GM23338 (cell line): ENCODE data around the gene SHISA8. TPM values are rescaled to one million over a fixed set of nuclear protein-coding genes. Genes with fewer than 3 reads are reported as not detected.

Source experiments
- ATAC-seq: fragments of 200-7000 bp; cut with Tn5 transposase; 3 replicates; pipeline ENCODE4 v1.9.1; 2020
- DNase-seq: peaks from one replicate; pipeline ENCODE4 v3.0.0-alpha.2; 2015; ENCODE audit warnings: low spot score
- H2AFZ ChIP-seq: fragments of 200-600 bp; sonication (generic); 2 replicates; pipeline ENCODE4 v1.8.0; 2016; ENCODE audit warnings: antibody characterized with exemption, mild to moderate bottlenecking, moderate library complexity
- H3F3A ChIP-seq: fragments of 200-600 bp; sonication (generic); replicated peaks from 2 replicates; pipeline ENCODE4 v1.8.0; 2017; ENCODE audit warnings: antibody characterized with exemption, mixed run types, low read depth
- H3K27ac ChIP-seq: fragments of 200-600 bp; sonication (generic); 2 replicates; pipeline ENCODE4 v1.6.1; 2016; ENCODE audit warnings: low read depth
- H3K27me3 ChIP-seq: fragments of 200-600 bp; sonication (generic); 2 replicates; pipeline ENCODE4 v1.8.0; 2016; ENCODE audit warnings: mild to moderate bottlenecking, mixed run types, moderate library complexity; ENCODE audit not compliant: insufficient read depth
- H3K36me3 ChIP-seq: fragments of 200-600 bp; sonication (generic); 2 replicates; pipeline ENCODE4 v1.8.0; 2016; ENCODE audit warnings: mild to moderate bottlenecking; ENCODE audit not compliant: insufficient read depth
- H3K4me1 ChIP-seq: fragments of 200-600 bp; sonication (generic); 2 replicates; pipeline ENCODE4 v1.8.0; 2016; ENCODE audit warnings: mild to moderate bottlenecking, moderate library complexity; ENCODE audit not compliant: insufficient read depth
- H3K4me2 ChIP-seq: fragments of 200-600 bp; sonication (generic); 2 replicates; pipeline ENCODE4 v1.7.1; 2017; ENCODE audit warnings: mixed run types
- H3K4me3 ChIP-seq: fragments of 200-600 bp; sonication (generic); 2 replicates; pipeline ENCODE4 v1.6.1; 2016; ENCODE audit warnings: mixed run types
- H3K79me2 ChIP-seq: fragments of 200-600 bp; sonication (generic); replicated peaks from 2 replicates; pipeline ENCODE4 v1.8.0; 2017; ENCODE audit warnings: mild to moderate bottlenecking; ENCODE audit not compliant: insufficient read depth
- H3K9me2 ChIP-seq: fragments of 200-600 bp; sonication (generic); 2 replicates; pipeline ENCODE4 v1.8.0; 2017; ENCODE audit not compliant: insufficient read depth
- H4K20me1 ChIP-seq: fragments of 200-600 bp; sonication (generic); replicated peaks from 2 replicates; pipeline ENCODE4 v1.8.0; 2017; ENCODE audit warnings: mild to moderate bottlenecking; ENCODE audit not compliant: insufficient read depth
- H3K27ac Mint-ChIP-seq: 2 replicates; pipeline ENCODE4 v1.8.0; 2020; ENCODE audit warnings: inconsistent platforms, mild to moderate bottlenecking, moderate library complexity, mixed read lengths
- H3K27me3 Mint-ChIP-seq: 3 replicates; pipeline ENCODE4 v1.8.0; 2022; ENCODE audit warnings: low read depth, mild to moderate bottlenecking, moderate library complexity, mixed read lengths, inconsistent platforms; ENCODE audit not compliant: insufficient read depth, poor library complexity
- H3K36me3 Mint-ChIP-seq: 3 replicates; pipeline ENCODE4 v1.8.0; 2021; ENCODE audit warnings: low read depth, mild to moderate bottlenecking, inconsistent platforms, moderate library complexity, mixed read lengths
- H3K4me1 Mint-ChIP-seq: 3 replicates; pipeline ENCODE4 v1.8.0; 2020; ENCODE audit warnings: mild to moderate bottlenecking, inconsistent platforms, mixed read lengths
- H3K4me3 Mint-ChIP-seq: 3 replicates; pipeline ENCODE4 v1.8.0; 2021; ENCODE audit warnings: moderate library complexity, mild to moderate bottlenecking, inconsistent platforms, mixed read lengths
- H3K9me3 Mint-ChIP-seq: 3 replicates; pipeline ENCODE4 v1.8.0; 2020; ENCODE audit warnings: moderate library complexity, mild to moderate bottlenecking, inconsistent platforms, mixed read lengths
- CREB1 ChIP-seq: fragments of 250-450 bp; sonication (Bioruptor Pico); IDR thresholded peaks from 2 replicates; pipeline ENCODE4 v1.5.0; 2020; ENCODE audit warnings: low read depth, mild to moderate bottlenecking, moderate library complexity
- EZH2 ChIP-seq: fragments of 200-600 bp; sonication (generic); IDR thresholded peaks from one replicate; pipeline ENCODE4 v1.8.0; 2017; ENCODE audit warnings: antibody characterized with exemption, mild to moderate bottlenecking, low read depth; ENCODE audit not compliant: unreplicated experiment
- EZH2phosphoT487 ChIP-seq: fragments of 200-600 bp; sonication (generic); IDR thresholded peaks from one replicate; pipeline ENCODE4 v1.8.1; 2018; ENCODE audit warnings: antibody characterized with exemption; ENCODE audit not compliant: unreplicated experiment
- JUNB ChIP-seq: IDR thresholded peaks from one replicate; pipeline ENCODE4 v1.6.1; 2016; ENCODE audit warnings: antibody characterized with exemption; ENCODE audit not compliant: unreplicated experiment
- POLR2AphosphoS5 ChIP-seq: IDR thresholded peaks from 2 replicates; pipeline ENCODE4 v1.6.1; 2016; ENCODE audit warnings: antibody characterized with exemption, low read depth
- STAT1 ChIP-seq: IDR thresholded peaks from one replicate; pipeline ENCODE4 v1.6.1; 2016; ENCODE audit warnings: antibody characterized with exemption; ENCODE audit not compliant: unreplicated experiment
- polyA plus RNA-seq: library from polyadenylated mRNA; unstranded; fragments of >200 nt; fragmentation: Nextera tagmentation; extraction: Ambion mirVana; gene quantifications from 2 replicates; pipeline ENCODE4 v1.2.1, GENCODE V29; 2016
- total RNA-seq: library from RNA; depleted of rRNA; stranded (reverse); fragments of >200 nt; shearing (Covaris generic); gene quantifications from 2 replicates; pipeline ENCODE4 v1.2.3, GENCODE V29; 2014
- TF ChIP-seq, protein P1 (sequence below): IDR thresholded peaks from one replicate; pipeline ENCODE4 v1.6.1; 2018; ENCODE audit warnings: antibody characterized with exemption; ENCODE audit not compliant: unreplicated experiment
- TF ChIP-seq, protein P2 (sequence below): IDR thresholded peaks from 2 replicates; pipeline ENCODE4 v1.6.1; 2016; ENCODE audit warnings: antibody characterized with exemption
- TF ChIP-seq, protein P3 (sequence below), 2 experiments: fragments of 200-600 bp in 1 of 2; sonication (generic) in 1 of 2; conservative IDR thresholded peaks; 2 replicates each; pipeline versions ENCODE4 v1.5.1 to v1.6.1; 2016 to 2017; ENCODE audit warnings: antibody characterized with exemption in 2 of 2, low read depth in 2 of 2, mild to moderate bottlenecking in 2 of 2, moderate library complexity in 1 of 2
- TF ChIP-seq, protein P4 (sequence below): fragments of 250-450 bp; sonication (Bioruptor Pico); IDR thresholded peaks from 2 replicates; pipeline ENCODE4 v1.5.0; 2020; ENCODE audit warnings: mild to moderate bottlenecking, moderate library complexity

The SHISA8 gene
- total and polyA plus RNA-seq, 2 experiments from 2014 or later, result 5.1 TPM; not detected in 1

DNA sequence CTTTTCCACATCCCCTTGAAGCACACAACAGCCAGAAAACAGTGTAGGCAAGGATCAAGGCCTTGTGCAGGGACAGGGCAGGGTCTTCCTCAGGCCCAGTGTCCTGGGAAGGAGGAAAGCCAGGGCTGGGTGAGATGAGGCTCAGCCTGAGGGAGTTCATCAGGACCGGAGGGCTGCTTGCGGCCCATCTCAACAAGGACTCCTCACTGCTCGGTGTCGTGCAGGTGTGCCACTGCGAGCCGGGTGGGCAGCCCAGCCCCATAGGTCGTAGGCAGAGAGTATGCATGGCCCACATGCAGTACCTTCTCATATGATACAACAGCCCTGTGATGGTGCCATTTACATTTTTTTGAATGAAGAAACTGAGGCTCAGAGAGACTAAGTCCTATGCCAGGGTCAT lies 12.9 kb downstream of the SHISA8 start (continued):
- TF ChIP-seq, protein P1, sequence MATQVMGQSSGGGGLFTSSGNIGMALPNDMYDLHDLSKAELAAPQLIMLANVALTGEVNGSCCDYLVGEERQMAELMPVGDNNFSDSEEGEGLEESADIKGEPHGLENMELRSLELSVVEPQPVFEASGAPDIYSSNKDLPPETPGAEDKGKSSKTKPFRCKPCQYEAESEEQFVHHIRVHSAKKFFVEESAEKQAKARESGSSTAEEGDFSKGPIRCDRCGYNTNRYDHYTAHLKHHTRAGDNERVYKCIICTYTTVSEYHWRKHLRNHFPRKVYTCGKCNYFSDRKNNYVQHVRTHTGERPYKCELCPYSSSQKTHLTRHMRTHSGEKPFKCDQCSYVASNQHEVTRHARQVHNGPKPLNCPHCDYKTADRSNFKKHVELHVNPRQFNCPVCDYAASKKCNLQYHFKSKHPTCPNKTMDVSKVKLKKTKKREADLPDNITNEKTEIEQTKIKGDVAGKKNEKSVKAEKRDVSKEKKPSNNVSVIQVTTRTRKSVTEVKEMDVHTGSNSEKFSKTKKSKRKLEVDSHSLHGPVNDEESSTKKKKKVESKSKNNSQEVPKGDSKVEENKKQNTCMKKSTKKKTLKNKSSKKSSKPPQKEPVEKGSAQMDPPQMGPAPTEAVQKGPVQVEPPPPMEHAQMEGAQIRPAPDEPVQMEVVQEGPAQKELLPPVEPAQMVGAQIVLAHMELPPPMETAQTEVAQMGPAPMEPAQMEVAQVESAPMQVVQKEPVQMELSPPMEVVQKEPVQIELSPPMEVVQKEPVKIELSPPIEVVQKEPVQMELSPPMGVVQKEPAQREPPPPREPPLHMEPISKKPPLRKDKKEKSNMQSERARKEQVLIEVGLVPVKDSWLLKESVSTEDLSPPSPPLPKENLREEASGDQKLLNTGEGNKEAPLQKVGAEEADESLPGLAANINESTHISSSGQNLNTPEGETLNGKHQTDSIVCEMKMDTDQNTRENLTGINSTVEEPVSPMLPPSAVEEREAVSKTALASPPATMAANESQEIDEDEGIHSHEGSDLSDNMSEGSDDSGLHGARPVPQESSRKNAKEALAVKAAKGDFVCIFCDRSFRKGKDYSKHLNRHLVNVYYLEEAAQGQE, result no peak
- TF ChIP-seq STAT1, result no peak
- no peak for TF ChIP-seq CREB1 (CRISPR knock-in tag)
- no peak for TF ChIP-seq EZH2
- TF ChIP-seq, protein P2, sequence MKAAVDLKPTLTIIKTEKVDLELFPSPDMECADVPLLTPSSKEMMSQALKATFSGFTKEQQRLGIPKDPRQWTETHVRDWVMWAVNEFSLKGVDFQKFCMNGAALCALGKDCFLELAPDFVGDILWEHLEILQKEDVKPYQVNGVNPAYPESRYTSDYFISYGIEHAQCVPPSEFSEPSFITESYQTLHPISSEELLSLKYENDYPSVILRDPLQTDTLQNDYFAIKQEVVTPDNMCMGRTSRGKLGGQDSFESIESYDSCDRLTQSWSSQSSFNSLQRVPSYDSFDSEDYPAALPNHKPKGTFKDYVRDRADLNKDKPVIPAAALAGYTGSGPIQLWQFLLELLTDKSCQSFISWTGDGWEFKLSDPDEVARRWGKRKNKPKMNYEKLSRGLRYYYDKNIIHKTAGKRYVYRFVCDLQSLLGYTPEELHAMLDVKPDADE, result no peak
- TF ChIP-seq, protein P3, sequence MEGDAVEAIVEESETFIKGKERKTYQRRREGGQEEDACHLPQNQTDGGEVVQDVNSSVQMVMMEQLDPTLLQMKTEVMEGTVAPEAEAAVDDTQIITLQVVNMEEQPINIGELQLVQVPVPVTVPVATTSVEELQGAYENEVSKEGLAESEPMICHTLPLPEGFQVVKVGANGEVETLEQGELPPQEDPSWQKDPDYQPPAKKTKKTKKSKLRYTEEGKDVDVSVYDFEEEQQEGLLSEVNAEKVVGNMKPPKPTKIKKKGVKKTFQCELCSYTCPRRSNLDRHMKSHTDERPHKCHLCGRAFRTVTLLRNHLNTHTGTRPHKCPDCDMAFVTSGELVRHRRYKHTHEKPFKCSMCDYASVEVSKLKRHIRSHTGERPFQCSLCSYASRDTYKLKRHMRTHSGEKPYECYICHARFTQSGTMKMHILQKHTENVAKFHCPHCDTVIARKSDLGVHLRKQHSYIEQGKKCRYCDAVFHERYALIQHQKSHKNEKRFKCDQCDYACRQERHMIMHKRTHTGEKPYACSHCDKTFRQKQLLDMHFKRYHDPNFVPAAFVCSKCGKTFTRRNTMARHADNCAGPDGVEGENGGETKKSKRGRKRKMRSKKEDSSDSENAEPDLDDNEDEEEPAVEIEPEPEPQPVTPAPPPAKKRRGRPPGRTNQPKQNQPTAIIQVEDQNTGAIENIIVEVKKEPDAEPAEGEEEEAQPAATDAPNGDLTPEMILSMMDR (conservative IDR thresholded peaks at IDR 0.05; ENCODE audit: low read depth in 2 of 2), result no peak

DNA sequence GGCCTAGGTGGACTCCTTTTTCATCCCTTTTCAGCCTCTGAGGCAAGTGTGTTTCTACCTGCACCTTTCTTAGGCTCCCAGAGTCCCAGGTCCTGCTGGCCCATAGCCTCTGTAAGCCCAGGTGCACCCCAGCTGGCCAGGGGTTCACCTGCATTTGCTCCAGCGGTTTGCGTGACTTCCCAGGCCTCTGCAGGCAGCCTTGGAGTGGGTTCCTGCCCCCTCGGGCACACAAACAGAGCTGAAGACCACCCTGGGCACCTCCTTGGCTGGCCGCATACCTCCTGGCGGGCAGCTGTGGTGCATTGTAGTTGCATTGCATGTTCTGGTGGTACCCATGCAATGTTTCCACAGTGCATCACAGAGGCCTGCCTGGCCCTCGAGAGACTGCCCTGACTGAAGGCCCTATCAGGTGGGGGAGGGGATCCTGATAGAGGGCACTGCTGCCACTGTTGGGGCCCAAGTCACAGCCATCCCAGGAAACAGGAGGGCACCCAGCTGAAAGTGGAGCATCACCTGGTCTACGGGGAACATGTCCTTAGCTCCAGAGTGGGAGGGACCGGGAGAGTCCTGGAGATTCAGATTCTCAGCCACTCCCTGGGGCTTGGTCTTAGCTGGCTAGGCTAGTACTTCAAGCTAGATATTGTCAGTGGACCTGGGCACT lies 14.1 kb downstream of the SHISA8 start:
- H2AFZ ChIP-seq, result no peak overlapping the region
- H3K4me1 ChIP-seq, result no peaks in the 10 kb centered on the region
- Mint-ChIP-seq H3K4me1 (no peaks in the 10 kb centered on the region), H3K27ac (no peak overlapping the region), H3K27me3 (peaks cover 14% of the 10 kb centered on the region), H3K9me3 (no peaks in the 10 kb centered on the region), H3K4me3 (no peak overlapping the region), H3K36me3 (peaks cover 71% of the 10 kb centered on the region)
- H3K36me3 ChIP-seq, result peaks cover 26% of the 10 kb centered on the region
- no peak overlapping the region for H3K4me2 ChIP-seq
- ATAC-seq, result no peak
- no peaks in the 10 kb centered on the region; the same call in 1 of the 2 replicates for H3F3A ChIP-seq
- H3K9me2 ChIP-seq, result no peaks in the 10 kb centered on the region
- H3K4me3 ChIP-seq, result no peak overlapping the region
- no peak for DNase-seq
- peaks cover 11% of the 10 kb centered on the region for H4K20me1 ChIP-seq
- no peaks in the 10 kb centered on the region for H3K79me2 ChIP-seq
- H3K27me3 ChIP-seq, result no peaks in the 10 kb centered on the region
- H3K27ac ChIP-seq, result no peak overlapping the region
- TF ChIP-seq STAT1, result no peak
- TF ChIP-seq POLR2AphosphoS5, result no peak
- no peak for TF ChIP-seq JUNB
- TF ChIP-seq, protein P4, sequence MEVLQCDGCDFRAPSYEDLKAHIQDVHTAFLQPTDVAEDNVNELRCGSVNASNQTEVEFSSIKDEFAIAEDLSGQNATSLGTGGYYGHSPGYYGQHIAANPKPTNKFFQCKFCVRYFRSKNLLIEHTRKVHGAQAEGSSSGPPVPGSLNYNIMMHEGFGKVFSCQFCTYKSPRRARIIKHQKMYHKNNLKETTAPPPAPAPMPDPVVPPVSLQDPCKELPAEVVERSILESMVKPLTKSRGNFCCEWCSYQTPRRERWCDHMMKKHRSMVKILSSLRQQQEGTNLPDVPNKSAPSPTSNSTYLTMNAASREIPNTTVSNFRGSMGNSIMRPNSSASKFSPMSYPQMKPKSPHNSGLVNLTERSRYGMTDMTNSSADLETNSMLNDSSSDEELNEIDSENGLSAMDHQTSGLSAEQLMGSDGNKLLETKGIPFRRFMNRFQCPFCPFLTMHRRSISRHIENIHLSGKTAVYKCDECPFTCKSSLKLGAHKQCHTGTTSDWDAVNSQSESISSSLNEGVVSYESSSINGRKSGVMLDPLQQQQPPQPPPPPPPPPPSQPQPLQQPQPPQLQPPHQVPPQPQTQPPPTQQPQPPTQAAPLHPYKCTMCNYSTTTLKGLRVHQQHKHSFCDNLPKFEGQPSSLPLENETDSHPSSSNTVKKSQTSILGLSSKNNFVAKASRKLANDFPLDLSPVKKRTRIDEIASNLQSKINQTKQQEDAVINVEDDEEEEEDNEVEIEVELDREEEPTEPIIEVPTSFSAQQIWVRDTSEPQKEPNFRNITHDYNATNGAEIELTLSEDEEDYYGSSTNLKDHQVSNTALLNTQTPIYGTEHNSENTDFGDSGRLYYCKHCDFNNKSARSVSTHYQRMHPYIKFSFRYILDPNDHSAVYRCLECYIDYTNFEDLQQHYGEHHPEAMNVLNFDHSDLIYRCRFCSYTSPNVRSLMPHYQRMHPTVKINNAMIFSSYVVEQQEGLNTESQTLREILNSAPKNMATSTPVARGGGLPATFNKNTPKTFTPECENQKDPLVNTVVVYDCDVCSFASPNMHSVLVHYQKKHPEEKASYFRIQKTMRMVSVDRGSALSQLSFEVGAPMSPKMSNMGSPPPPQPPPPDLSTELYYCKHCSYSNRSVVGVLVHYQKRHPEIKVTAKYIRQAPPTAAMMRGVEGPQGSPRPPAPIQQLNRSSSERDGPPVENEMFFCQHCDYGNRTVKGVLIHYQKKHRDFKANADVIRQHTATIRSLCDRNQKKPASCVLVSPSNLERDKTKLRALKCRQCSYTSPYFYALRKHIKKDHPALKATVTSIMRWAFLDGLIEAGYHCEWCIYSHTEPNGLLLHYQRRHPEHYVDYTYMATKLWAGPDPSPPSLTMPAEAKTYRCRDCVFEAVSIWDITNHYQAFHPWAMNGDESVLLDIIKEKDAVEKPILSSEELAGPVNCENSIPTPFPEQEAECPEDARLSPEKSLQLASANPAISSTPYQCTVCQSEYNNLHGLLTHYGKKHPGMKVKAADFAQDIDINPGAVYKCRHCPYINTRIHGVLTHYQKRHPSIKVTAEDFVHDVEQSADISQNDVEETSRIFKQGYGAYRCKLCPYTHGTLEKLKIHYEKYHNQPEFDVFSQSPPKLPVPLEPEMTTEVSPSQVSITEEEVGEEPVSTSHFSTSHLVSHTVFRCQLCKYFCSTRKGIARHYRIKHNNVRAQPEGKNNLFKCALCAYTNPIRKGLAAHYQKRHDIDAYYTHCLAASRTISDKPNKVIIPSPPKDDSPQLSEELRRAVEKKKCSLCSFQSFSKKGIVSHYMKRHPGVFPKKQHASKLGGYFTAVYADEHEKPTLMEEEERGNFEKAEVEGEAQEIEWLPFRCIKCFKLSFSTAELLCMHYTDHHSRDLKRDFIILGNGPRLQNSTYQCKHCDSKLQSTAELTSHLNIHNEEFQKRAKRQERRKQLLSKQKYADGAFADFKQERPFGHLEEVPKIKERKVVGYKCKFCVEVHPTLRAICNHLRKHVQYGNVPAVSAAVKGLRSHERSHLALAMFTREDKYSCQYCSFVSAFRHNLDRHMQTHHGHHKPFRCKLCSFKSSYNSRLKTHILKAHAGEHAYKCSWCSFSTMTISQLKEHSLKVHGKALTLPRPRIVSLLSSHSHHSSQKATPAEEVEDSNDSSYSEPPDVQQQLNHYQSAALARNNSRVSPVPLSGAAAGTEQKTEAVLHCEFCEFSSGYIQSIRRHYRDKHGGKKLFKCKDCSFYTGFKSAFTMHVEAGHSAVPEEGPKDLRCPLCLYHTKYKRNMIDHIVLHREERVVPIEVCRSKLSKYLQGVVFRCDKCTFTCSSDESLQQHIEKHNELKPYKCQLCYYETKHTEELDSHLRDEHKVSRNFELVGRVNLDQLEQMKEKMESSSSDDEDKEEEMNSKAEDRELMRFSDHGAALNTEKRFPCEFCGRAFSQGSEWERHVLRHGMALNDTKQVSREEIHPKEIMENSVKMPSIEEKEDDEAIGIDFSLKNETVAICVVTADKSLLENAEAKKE (CRISPR knock-in tag), result no peak
- TF ChIP-seq EZH2phosphoT487, result no peak
